Measurements from ENCODE around the gene FCRL4.
"Not testable (repeated sequence)": the region's sequence is repeated elsewhere in the genome, so short reads cannot be mapped to it uniquely, and the experiment has no call there.

FCRL4 gene

GRCh38 chr1:157551694-157552693 is 45.9 kb downstream of the FCRL4 start, which contains the start of gene FCRL5:
Gene FCRL5 (minus strand): TSS chr1:157552515. CDS start chr1:157552362, 153 bp downstream.
- no peak for DNase-seq (ENCODE audit: low read depth in 2 of 3, low spot score in 2 of 3)

GRCh38 chr1:157548081-157548480 is 49.8 kb downstream of the FCRL4 start:
- DNase-seq (ENCODE audit: low read depth in 2 of 3, low spot score in 2 of 3) = not testable (repeated sequence)

GRCh38 chr1:157542676-157543075 is 55.2 kb downstream of the FCRL4 start:
- no peak for DNase-seq (ENCODE audit: low read depth in 2 of 3, low spot score in 2 of 3)

GRCh38 chr1:157540852-157541251 is 57.0 kb downstream of the FCRL4 start:
- no peak for DNase-seq (ENCODE audit: low read depth in 2 of 3, low spot score in 2 of 3)

GRCh38 chr1:157540160-157540748 is 57.6 kb downstream of the FCRL4 start:
- no peak for DNase-seq (ENCODE audit: low read depth in 2 of 3, low spot score in 2 of 3)

GRCh38 chr1:157539568-157539967 is 58.3 kb downstream of the FCRL4 start:
- DNase-seq (ENCODE audit: low read depth in 2 of 3, low spot score in 2 of 3) = no peak

- no peak for DNase-seq (ENCODE audit: low read depth in 2 of 3, low spot score in 2 of 3)
These were observed 65.3 kb downstream of the FCRL4 start for GRCh38 chr1:157532569-157532968.

GRCh38 chr1:157523774-157524493 is 74.0 kb downstream of the FCRL4 start:
- no peak for DNase-seq (ENCODE audit: low read depth in 2 of 3, low spot score in 2 of 3)
